A549 (cell line): Measurements from ENCODE around the gene RABGAP1L.
"Not testable (repeated sequence)": the region's sequence is repeated elsewhere in the genome, so short reads cannot be mapped to it uniquely, and the experiment has no call there.

Experiments
- CHD2 ChIP-seq: fragments of 150-350 bp; IDR thresholded peaks from 2 replicates; pipeline ENCODE4 v1.6.1; 2014; ENCODE audit warnings: low read length; ENCODE audit not compliant: partially characterized antibody
- HOXA7 ChIP-seq: fragments of 250-450 bp; sonication (Bioruptor Pico); IDR thresholded peaks from 2 replicates; pipeline ENCODE4 v1.5.0; 2020; ENCODE audit warnings: mild to moderate bottlenecking, moderate library complexity
- JUN ChIP-seq, 2 experiments: fragments of >200 bp; sonication (Bioruptor Twin); formaldehyde crosslinking; IDR thresholded peaks; 2 replicates in 1 of 2; 3 replicates in 1 of 2; pipeline ENCODE4 v1.6.1; 2016 to 2017
- MAZ ChIP-seq: fragments of 150-350 bp; IDR thresholded peaks from 2 replicates; pipeline ENCODE4 v1.6.1; 2014; ENCODE audit warnings: antibody characterized with exemption, low read depth, low read length, borderline replicate concordance
- MYC ChIP-seq: IDR thresholded peaks from 2 replicates; pipeline ENCODE4 v1.6.1; 2012; ENCODE audit warnings: mild to moderate bottlenecking, inconsistent platforms, low read length, improper control_type of control experiment, borderline replicate concordance
- PHF8 ChIP-seq: fragments of 200-600 bp; sonication (generic); IDR thresholded peaks from 2 replicates; pipeline ENCODE4 v1.6.1; 2016; ENCODE audit warnings: low read depth, mild to moderate bottlenecking, antibody characterized with exemption, moderate library complexity, borderline replicate concordance
- POLR2A ChIP-seq: IDR thresholded peaks from 2 replicates; pipeline ENCODE4 v1.6.1; 2012; ENCODE audit warnings: mild to moderate bottlenecking, low read length
- ZC3H11A ChIP-seq: fragments of 450-650 bp; IDR thresholded peaks from 2 replicates; pipeline ENCODE4 v1.6.1; 2014; ENCODE audit warnings: antibody characterized with exemption, mild to moderate bottlenecking
- ZFP36 ChIP-seq: fragments of 450-650 bp; IDR thresholded peaks from 2 replicates; pipeline ENCODE4 v1.6.1; 2014; ENCODE audit warnings: borderline replicate concordance; ENCODE audit not compliant: partially characterized antibody
- TF ChIP-seq, protein P1 (sequence below): fragments of >200 bp; sonication (Bioruptor Twin); formaldehyde crosslinking; IDR thresholded peaks from 3 replicates; pipeline ENCODE4 v1.5.1; 2016
- TF ChIP-seq, protein P2 (sequence below): IDR thresholded peaks from 2 replicates; pipeline ENCODE4 v1.6.1; 2012
- TF ChIP-seq, protein P3 (sequence below): IDR thresholded peaks from 2 replicates; pipeline ENCODE4 v1.6.1; 2012; ENCODE audit warnings: low read depth, borderline replicate concordance
- TF ChIP-seq, protein P4 (sequence below): fragments of 250-450 bp; sonication (Bioruptor Pico); IDR thresholded peaks from 2 replicates; pipeline ENCODE4 v1.5.0; 2021; ENCODE audit warnings: mild to moderate bottlenecking, moderate library complexity, borderline replicate concordance

DNA sequence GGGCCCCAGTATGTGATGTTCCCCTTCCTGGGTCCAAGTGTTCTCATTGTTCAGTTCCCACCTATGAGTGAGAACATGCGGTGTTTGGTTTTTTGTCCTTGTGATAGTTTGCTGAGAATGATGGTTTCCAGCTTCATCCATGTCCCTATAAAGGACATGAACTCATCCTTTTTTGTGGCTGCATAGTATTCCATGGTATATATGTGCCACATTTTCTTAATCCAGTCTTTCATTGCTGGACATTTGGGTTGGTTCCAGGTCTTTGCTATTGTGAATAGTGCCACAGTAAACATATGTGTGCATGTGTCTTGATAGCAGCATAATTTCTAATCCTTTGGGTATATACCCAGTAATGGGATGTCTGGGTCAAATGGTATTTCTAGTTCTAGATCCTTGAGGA is 736.3 kb downstream of the RABGAP1L start:
- TF ChIP-seq, protein P1, sequence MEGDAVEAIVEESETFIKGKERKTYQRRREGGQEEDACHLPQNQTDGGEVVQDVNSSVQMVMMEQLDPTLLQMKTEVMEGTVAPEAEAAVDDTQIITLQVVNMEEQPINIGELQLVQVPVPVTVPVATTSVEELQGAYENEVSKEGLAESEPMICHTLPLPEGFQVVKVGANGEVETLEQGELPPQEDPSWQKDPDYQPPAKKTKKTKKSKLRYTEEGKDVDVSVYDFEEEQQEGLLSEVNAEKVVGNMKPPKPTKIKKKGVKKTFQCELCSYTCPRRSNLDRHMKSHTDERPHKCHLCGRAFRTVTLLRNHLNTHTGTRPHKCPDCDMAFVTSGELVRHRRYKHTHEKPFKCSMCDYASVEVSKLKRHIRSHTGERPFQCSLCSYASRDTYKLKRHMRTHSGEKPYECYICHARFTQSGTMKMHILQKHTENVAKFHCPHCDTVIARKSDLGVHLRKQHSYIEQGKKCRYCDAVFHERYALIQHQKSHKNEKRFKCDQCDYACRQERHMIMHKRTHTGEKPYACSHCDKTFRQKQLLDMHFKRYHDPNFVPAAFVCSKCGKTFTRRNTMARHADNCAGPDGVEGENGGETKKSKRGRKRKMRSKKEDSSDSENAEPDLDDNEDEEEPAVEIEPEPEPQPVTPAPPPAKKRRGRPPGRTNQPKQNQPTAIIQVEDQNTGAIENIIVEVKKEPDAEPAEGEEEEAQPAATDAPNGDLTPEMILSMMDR: not testable (repeated sequence)
- TF ChIP-seq, protein P2, sequence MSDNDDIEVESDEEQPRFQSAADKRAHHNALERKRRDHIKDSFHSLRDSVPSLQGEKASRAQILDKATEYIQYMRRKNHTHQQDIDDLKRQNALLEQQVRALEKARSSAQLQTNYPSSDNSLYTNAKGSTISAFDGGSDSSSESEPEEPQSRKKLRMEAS: not testable (repeated sequence)
- TF ChIP-seq, protein P3, sequence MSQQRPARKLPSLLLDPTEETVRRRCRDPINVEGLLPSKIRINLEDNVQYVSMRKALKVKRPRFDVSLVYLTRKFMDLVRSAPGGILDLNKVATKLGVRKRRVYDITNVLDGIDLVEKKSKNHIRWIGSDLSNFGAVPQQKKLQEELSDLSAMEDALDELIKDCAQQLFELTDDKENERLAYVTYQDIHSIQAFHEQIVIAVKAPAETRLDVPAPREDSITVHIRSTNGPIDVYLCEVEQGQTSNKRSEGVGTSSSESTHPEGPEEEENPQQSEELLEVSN: not testable (repeated sequence)
- TF ChIP-seq, protein P4, sequence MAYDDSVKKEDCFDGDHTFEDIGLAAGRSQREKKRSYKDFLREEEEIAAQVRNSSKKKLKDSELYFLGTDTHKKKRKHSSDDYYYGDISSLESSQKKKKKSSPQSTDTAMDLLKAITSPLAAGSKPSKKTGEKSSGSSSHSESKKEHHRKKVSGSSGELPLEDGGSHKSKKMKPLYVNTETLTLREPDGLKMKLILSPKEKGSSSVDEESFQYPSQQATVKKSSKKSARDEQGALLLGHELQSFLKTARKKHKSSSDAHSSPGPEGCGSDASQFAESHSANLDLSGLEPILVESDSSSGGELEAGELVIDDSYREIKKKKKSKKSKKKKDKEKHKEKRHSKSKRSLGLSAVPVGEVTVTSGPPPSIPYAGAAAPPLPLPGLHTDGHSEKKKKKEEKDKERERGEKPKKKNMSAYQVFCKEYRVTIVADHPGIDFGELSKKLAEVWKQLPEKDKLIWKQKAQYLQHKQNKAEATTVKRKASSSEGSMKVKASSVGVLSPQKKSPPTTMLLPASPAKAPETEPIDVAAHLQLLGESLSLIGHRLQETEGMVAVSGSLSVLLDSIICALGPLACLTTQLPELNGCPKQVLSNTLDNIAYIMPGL (CRISPR knock-in tag): not testable (repeated sequence)
- not testable (repeated sequence) for TF ChIP-seq ZFP36; MAZ; PHF8; POLR2A; JUN (IDR thresholded peaks at IDR 0.05); HOXA7 (CRISPR knock-in tag); CHD2; ZC3H11A; MYC
